Heart right ventricle (tissue), 16 donors: Measurements from ENCODE around the gene OSBPL7. TPM values are rescaled to one million over a fixed set of nuclear protein-coding genes. Genes with fewer than 3 reads are reported as not detected.

Source experiments
- ATAC-seq, 8 donors: fragments of 200-7000 bp; cut with Tn5 transposase; one replicate each; pipeline ENCODE4 v1.9.1; 2020; ENCODE audit warnings: mild to moderate bottlenecking in 8 of 8, moderate library complexity in 8 of 8, moderate number of reproducible peaks in 1 of 8
- DNase-seq, 2 donors: peaks; one replicate each; pipeline ENCODE4 v3.0.0-alpha.2; 2020
- H3K27ac ChIP-seq, 10 donors: fragments of 200-600 bp; sonication (generic) in 2 of 10; one replicate each; pipeline versions ENCODE4 v1.5.0 to v1.8.0; 2020 to 2022; ENCODE audit warnings: mild to moderate bottlenecking in 3 of 10
- H3K27me3 ChIP-seq, 7 donors: fragments of 200-600 bp; one replicate each; pipeline ENCODE4 v1.8.0; 2021 to 2022; ENCODE audit warnings: mild to moderate bottlenecking in 2 of 7
- H3K36me3 ChIP-seq, 9 donors: fragments of 200-600 bp; sonication (generic) in 1 of 9; one replicate each; pipeline versions ENCODE4 v1.5.0 to v1.8.0; 2020 to 2022; ENCODE audit warnings: mild to moderate bottlenecking in 2 of 9
- H3K4me1 ChIP-seq, 9 donors: fragments of 200-600 bp; sonication (generic) in 1 of 9; one replicate each; pipeline versions ENCODE4 v1.5.0 to v1.8.0; 2020 to 2022; ENCODE audit warnings: mild to moderate bottlenecking in 4 of 9
- H3K4me3 ChIP-seq, 10 donors: fragments of 200-600 bp; sonication (generic) in 2 of 10; one replicate each; pipeline versions ENCODE4 v1.5.0 to v1.8.0; 2020 to 2022; ENCODE audit warnings: mild to moderate bottlenecking in 7 of 10, moderate library complexity in 2 of 10
- H3K9me3 ChIP-seq, 11 donors: fragments of 200-600 bp in 10 of 11; sonication (generic) in 2 of 11; one replicate each; pipeline versions ENCODE4 v1.5.0 to v1.8.0; 2013 to 2022; ENCODE audit warnings: mild to moderate bottlenecking in 2 of 11, control low read depth in 1 of 11, moderate library complexity in 1 of 11
- CTCF ChIP-seq, 9 donors: fragments of 200-600 bp; sonication (generic) in 2 of 9; IDR thresholded peaks; one replicate each; pipeline versions ENCODE4 v1.5.0 to v1.8.0; 2021 to 2022; ENCODE audit warnings: antibody characterized with exemption in 9 of 9, mild to moderate bottlenecking in 5 of 9, moderate library complexity in 1 of 9
- WGBS, 2 donors: extraction: QIAGEN DNeasy Blood & Tissue Kit; methylation state at CpG; one replicate each; pipeline ENCODE4 v1.1.7; 2013; ENCODE audit warnings: inconsistent platforms in 1 of 2; 5-methylcytosine and 5-hydroxymethylcytosine counted together
- intact Hi-C, 10 donors: fragments of 100-400 bp; cut with DNase I; formaldehyde crosslinking; loops; one replicate each; pipeline versions ENCODE4 v1.11.1 to v1.14.2; 2022
- polyA plus RNA-seq, 2 donors: library from polyadenylated mRNA; stranded (reverse); fragments of 200-250 nt; gene quantifications; one replicate each; pipeline ENCODE4 v1.2.3, GENCODE V29; 2013
- total RNA-seq, 10 donors: library from RNA; stranded (reverse); fragmentation: NEBNext Ultra II Directional in 3 of 10; extraction: Animal tissue kit (Norgen Biotek cat#: 25700) in 3 of 10; gene quantifications; one replicate each; pipeline versions ENCODE4 v1.2.1 to v1.2.4, GENCODE V29; 2021 to 2023
- donor health status: Arrhythmogenic right ventricular cardiomyopathy.
- donor health status: ischemic (EF 13 %, LVEDD 7.1; RV severe dilation, severe dysfunction).
- donor health status: healthy with polysubstance abuse.
- donor health status: DM: no; HTN: yes; CAD: no.
- donor health status: DM: no; HTN: no; CAD: no.
- donor health status: ischemic (EF 25% LVEDD 6.9; RV normal size, moderate dysfunction).
- donor health status: ischemic (EF 25% LVEDD 5.7; RV mildly dilated, moderate dysfunction).
- donor health status: healthy.
- donor health status: DM: yes; HTN: yes; CAD: no.
- donor health status: Ischemic cardiomyopathy.
- donor health status: ischemic (EF 35%, LVEDD 5.7; RV mildly dilated, moderate dysfunction).
- donor health status: nonischemic (EF 11% LVEDD 7.7; RV severe dilation, severe dysfunction).
- donor health status: DM: yes; HTN: yes; CAD: no.
- donor health status: PGD.
- donor health status: ischemic (EF 29% LVEDD 5.4; RV normal size, mild dysfunction).
- donor health status: nonischemic (EF 23%, LVEDD 6.1; RV moderate dilation, normal function).

Gene OSBPL7
- total and polyA plus RNA-seq, 12 donors: 2.8 to 9.6 (median 5.1) TPM

GRCh38 chr17:47845716-47846075 is 24.1 kb upstream of the OSBPL7 start:
- DNase-seq: no peak
- no peak for ATAC-seq
- H3K36me3 ChIP-seq: no peaks in the 10 kb centered on the region
- WGBS, 2 donors: 64 to 75% methylated on average over 3 of the region's 3 CpGs
- TF ChIP-seq CTCF (IDR thresholded peaks at IDR 0.05): no peak
- H3K9me3 ChIP-seq: no peaks in the 10 kb centered on the region
- no peak overlapping the region for H3K4me3 ChIP-seq
- H3K27ac ChIP-seq: no peak overlapping the region
- intact Hi-C loops: loop anchor here in 6 of 10 donors (2.0 to 10.0 kb wide), 6 partner anchors 39 to 172 kb away; partner anchors contain the start of gene PNPO (in 4 of the 6)
- peaks cover 16 to 67% (median 56%) of the 10 kb centered on the region in 7 donors for H3K27me3 ChIP-seq
- peaks cover 0 to 33% (median 7%) of the 10 kb centered on the region in 9 donors for H3K4me1 ChIP-seq

GRCh38 chr17:47844814-47845715 is 23.5 kb upstream of the OSBPL7 start:
- no peaks in the 10 kb centered on the region for H3K9me3 ChIP-seq
- 58 to 61% methylated on average over 4 of the region's 4 CpGs for WGBS, 2 donors
- intact Hi-C loops: loop anchor here (5.0 to 10.0 kb wide), 7 partner anchors 100 to 172 kb away; partner anchors contain the start of genes PNPO (in 4 of the 10) and CDK5RAP3 (in 1 of the 10)
- peaks cover 0 to 33% (median 13%) of the 10 kb centered on the region in 9 donors for H3K4me1 ChIP-seq
- H3K4me3 ChIP-seq: no peak overlapping the region
- no peak for DNase-seq
- H3K27me3 ChIP-seq: peaks cover 16 to 61% (median 50%) of the 10 kb centered on the region in 7 donors
- TF ChIP-seq CTCF (IDR thresholded peaks at IDR 0.05): peak in 2 of 9 donors; percentile 8 to 10
- no peak overlapping the region for H3K27ac ChIP-seq
- H3K36me3 ChIP-seq: no peaks in the 10 kb centered on the region
- no peak for ATAC-seq

GRCh38 chr17:47844227-47844626 is 22.6 kb upstream of the OSBPL7 start:
- no peak overlapping the region for H3K27ac ChIP-seq
- peaks cover 0 to 40% (median 20%) of the 10 kb centered on the region in 9 donors for H3K4me1 ChIP-seq
- no peaks in the 10 kb centered on the region for H3K9me3 ChIP-seq
- peaks cover 16 to 53% (median 45%) of the 10 kb centered on the region in 7 donors for H3K27me3 ChIP-seq
- TF ChIP-seq CTCF (IDR thresholded peaks at IDR 0.05): no peak
- ATAC-seq (no peak), DNase-seq (no peak)
- intact Hi-C loops: loop anchor here (5.0 to 10.0 kb wide), 6 partner anchors 101 to 173 kb away; partner anchors contain the start of genes PNPO (in 4 of the 10) and CDK5RAP3 (in 1 of the 10)
- 59% methylated on average over 5 of the region's 5 CpGs for WGBS, 2 donors
- no peaks in the 10 kb centered on the region for H3K36me3 ChIP-seq
- no peak overlapping the region for H3K4me3 ChIP-seq

- Histone ChIP-seq H3K36me3 (peaks cover 0 to 7% (median 0%) of the 10 kb centered on the region in 9 donors), H3K4me3 (no peak overlapping the region), H3K9me3 (no peaks in the 10 kb centered on the region), H3K4me1 (peaks cover 0 to 40% (median 20%) of the 10 kb centered on the region in 9 donors), H3K27me3 (peaks cover 16 to 44% (median 40%) of the 10 kb centered on the region in 7 donors), H3K27ac (no peak overlapping the region)
- intact Hi-C loops: loop anchor here (2.0 to 10.0 kb wide), 9 partner anchors 45 to 174 kb away; partner anchors contain the start of genes PNPO (in 4 of the 10) and CDK5RAP3 (in 3 of the 10)
- 25 to 32% methylated on average over 6 of the region's 6 CpGs for WGBS, 2 donors
- TF ChIP-seq CTCF (IDR thresholded peaks at IDR 0.05): peak in 2 of 9 donors; percentile 5 to 22
- DNase-seq (no peak), ATAC-seq (no peak)
Observed at GRCh38 chr17:47843391-47843730, 21.8 kb upstream of the OSBPL7 start.
